ENCODE results near the gene CASP2. TPM values are rescaled to one million over a fixed set of nuclear protein-coding genes. Genes with fewer than 3 reads are reported as not detected.

CASP2 gene
- total and polyA plus RNA-seq, 11 donors = 5.4 to 18.3 (median 11.8) TPM

GRCh38 chr7:143352531-143353002 lies 64.4 kb downstream of the CASP2 start:
- WGBS, 4 donors = 70 to 76% (median 71%) methylated on average over 11 of the region's 11 CpGs
- DNase-seq (no peak), ATAC-seq (no peak)
- intact Hi-C loops (cut with DNase I) = no loop called here
- TF ChIP-seq POLR2A (IDR thresholded peaks at IDR 0.05) (no peak), CTCF (IDR thresholded peaks at IDR 0.05) (no peak)
- H3K4me3 ChIP-seq = no peak overlapping the region
- H3K9me3 ChIP-seq = no peaks in the 10 kb centered on the region
- H3K27ac ChIP-seq = no peak overlapping the region
- H3K4me1 ChIP-seq = no peaks in the 10 kb centered on the region
- H3K36me3 ChIP-seq = no peaks in the 10 kb centered on the region
- peaks cover 0 to 6% (median 0%) of the 10 kb centered on the region in 9 donors for H3K27me3 ChIP-seq

- no peak for ATAC-seq
- Histone ChIP-seq H3K4me1 (no peaks in the 10 kb centered on the region), H3K36me3 (no peaks in the 10 kb centered on the region), H3K27me3 (peaks cover 0 to 6% (median 0%) of the 10 kb centered on the region in 9 donors), H3K4me3 (no peak overlapping the region), H3K27ac (no peak overlapping the region), H3K9me3 (no peaks in the 10 kb centered on the region)
- intact Hi-C loops (cut with DNase I) = no loop called here
- no peak for TF ChIP-seq POLR2A (IDR thresholded peaks at IDR 0.05)
- no peak for TF ChIP-seq CTCF (IDR thresholded peaks at IDR 0.05)
- WGBS, 4 donors = 90 to 96% (median 94%) methylated on average over 8 of the region's 8 CpGs
- DNase-seq = no peak
Observed at GRCh38 chr7:143354376-143354775, 66.2 kb downstream of the CASP2 start.

GRCh38 chr7:143354965-143355364 lies 66.8 kb downstream of the CASP2 start:
- intact Hi-C loops (cut with DNase I) = loop anchor here in 1 of 10 donors (5.0 kb wide), 1 partner anchor 33 kb away; no protein-coding TSS in a partner anchor
- 79 to 86% (median 82%) methylated on average over 8 of the region's 8 CpGs for WGBS, 4 donors

More at GRCh38 chr7:143354965-143355364, 66.8 kb downstream of the CASP2 start:
- Histone ChIP-seq H3K36me3 (no peaks in the 10 kb centered on the region), H3K4me1 (no peaks in the 10 kb centered on the region), H3K27me3 (peaks cover 0 to 12% (median 0%) of the 10 kb centered on the region in 9 donors), H3K27ac (no peak overlapping the region), H3K4me3 (no peak overlapping the region), H3K9me3 (no peaks in the 10 kb centered on the region)
- no peak for TF ChIP-seq POLR2A (IDR thresholded peaks at IDR 0.05)
- TF ChIP-seq CTCF (IDR thresholded peaks at IDR 0.05) = no peak
- no peak for DNase-seq
- ATAC-seq = no peak

Measured in heart left ventricle (tissue), 16 donors.